GM18909 (cell line): ENCODE results near the gene FARS2.

Experiments used
- ATAC-seq: cut with Tn5 transposase; IDR thresholded peaks from one replicate; pipeline ENCODE4 v1.9.1; 2021; ENCODE audit warnings: mild to moderate bottlenecking; ENCODE audit not compliant: unreplicated experiment, poor library complexity

The FARS2 gene

GRCh38 chr6:5412017-5412416 lies 150.7 kb downstream of the FARS2 start:
- no peak for ATAC-seq

DNA sequence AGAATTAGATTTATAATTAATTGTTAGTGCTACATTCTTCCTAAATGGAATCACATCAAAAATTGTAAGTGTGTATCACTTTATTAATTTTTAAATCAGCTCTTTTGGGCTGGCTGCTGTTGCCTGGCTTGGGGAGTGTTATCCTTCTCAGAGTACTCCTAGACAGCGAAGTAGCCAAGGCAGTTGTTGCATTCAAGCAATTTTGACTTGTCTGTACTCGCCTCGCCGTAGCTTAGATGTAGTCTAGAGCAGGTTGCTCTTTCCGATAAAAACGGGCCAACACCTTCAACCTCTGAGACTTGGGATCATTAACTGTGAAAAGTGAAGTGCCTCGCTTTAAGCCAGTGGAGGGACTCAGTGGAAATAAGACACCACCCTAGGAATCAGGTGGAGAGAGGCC lies 151.3 kb downstream of the FARS2 start:
- ATAC-seq: no peak

- no peak for ATAC-seq
Observed at GRCh38 chr6:5416250-5416649, 154.9 kb downstream of the FARS2 start.

DNA sequence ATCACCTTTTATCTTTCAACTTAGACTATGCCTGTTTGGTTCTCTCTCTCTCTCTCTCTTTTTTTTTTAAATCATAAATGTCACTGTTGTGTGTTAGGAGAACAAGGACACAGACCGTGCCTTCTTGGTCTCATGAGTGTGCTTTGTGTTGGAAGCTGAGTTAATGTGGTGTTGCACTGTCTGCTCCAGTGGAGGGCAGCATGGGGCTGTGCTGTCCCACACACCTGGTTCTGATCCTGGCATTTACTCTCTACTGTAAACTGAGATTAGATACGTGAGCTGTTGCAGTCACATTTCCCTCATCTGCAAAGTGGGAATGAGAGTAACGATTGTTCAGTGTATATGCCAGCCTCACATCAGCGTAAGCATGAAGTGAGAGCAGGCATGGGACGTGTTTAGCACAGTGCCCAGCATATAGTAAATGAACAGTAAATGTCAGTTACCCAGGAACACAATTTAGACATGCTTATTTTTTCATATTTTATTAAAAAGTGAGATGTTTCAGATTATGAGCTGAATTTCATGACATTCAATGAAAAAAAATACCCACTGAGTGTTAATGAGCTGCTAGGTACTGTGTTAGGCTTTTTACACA lies 161.1 kb downstream of the FARS2 start:
- ATAC-seq: no peak

- no peak for ATAC-seq
Observed at GRCh38 chr6:5423251-5423650, 161.9 kb downstream of the FARS2 start.

GRCh38 chr6:5424726-5425125 lies 163.4 kb downstream of the FARS2 start:
- ATAC-seq: no peak

DNA sequence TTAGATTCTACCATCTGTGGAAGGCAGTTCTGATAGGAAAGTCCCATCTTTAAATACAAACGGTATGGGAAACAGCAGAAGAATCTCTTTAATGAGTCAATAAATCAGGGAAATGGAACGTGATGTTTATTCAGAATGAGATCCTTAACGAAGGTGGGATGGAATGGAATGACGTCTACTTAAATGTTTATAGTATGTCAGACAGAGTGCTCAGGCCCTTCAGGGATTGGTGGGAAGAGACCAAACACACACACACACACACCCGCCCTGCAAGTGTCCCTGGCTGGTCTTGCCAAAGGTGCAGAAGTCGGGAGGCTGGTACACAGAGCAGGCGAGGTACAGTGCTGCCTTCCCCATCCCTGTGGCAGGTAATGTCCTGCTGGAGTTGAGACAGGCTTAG lies 164.0 kb downstream of the FARS2 start:
- ATAC-seq: no peak

DNA sequence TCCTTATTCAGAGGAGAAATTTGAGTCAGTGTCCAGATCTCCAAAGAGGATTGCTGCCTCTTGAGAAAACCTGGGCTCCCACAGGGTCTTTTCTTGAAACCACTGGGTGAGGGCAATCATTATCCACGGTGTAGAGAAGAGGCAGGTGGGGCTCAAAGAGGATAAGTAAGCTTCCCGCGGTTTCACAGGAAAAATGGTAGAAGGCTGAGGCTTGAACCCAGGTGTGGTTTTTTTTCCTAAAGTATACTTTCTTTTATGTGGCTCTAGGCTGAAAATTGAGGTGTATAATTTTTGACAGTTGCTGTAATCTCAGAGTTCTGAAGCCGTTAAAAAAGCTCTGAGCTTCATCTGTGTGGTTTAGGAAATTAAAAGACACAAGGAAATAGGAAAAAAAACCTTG lies 164.5 kb downstream of the FARS2 start:
- no peak for ATAC-seq

DNA sequence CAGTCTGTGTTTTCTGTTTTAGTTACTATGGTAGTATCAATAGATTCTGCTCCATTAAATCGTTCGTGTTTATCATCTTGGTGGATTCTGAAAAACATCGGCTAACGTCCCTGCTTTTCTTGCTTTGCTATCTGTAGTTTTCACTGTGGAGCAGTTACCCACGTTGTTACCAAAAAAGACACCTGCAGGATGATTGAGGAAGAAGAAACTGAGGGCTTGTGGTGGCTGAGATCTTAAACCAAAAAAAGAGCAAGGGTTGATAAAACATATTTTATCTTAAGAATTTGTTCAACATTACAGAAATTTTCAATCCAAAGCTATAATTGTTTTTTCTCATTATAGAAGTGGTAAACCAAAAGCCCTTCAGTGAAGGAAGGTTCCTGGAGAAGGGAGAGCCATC lies 166.3 kb downstream of the FARS2 start:
- no peak for ATAC-seq

DNA sequence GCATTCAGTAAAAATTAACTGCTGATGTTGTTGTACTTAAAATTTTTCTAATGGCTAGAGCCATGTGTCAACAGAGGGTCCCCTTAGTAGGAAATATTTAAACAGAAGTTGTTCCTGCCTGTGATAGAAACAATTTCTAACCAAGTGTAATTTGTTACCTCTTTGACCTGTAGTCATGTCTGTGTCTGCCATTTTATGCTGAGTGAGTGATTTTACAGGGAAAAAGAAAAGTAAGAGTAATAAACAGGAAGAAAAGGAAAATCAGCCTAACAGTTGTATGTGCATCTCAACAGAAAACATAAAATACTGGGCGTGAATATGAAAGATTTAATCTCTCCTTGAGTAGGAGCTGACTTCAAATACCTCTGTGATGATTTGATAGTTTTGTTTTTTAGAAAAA lies 172.0 kb downstream of the FARS2 start:
- no peak for ATAC-seq

DNA sequence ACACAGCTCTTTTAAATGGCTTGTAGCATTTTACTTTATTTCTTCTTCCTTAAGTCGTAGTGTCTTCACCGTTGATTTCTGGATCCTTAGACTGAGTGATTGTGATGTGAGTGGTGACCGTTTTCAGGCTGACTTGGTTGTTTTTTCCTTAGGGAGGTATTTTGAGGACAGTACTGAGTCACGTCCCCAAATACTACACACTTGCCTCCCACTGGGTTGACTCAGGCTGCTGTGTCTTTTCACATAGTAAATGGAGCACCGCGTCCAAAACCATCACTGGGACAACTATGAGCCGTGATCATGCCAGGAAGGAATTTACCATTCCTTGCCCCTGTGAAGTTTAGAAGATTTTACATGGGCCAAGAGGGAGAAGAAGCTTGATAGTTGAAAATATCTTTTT lies 174.1 kb downstream of the FARS2 start:
- ATAC-seq: no peak

DNA sequence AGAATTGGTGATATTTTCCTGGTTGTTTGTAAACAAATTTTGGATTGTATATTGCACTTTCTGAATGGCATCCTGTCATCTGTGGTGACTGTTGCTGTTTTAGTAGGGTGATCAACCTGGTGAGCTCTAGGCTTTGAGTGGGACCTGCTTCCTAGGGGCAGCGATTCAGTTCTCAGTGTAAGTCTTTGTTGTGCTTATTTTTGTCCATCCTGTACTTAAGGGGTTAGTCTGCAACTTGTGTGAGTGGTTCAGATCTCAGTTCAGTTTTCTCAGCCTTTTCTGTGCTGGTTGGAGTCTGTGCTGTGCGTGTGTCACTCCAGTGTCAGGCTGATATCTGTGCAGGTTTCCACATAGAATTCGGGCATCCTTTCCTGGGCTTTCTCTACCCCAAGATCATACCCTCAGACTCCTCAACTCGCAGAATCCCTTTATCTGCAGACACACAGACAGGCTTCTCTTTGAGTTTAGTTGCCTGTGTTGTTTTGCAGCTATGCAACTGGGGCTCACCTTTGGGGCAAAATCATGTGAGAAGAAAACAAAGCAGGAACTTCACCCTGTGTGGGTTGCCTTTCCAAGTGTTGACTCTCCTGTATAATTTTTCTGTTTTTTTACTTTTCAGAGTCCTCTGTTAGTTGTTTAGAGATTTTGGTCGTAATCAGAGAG lies 177.7 kb downstream of the FARS2 start:
- ATAC-seq: no peak

DNA sequence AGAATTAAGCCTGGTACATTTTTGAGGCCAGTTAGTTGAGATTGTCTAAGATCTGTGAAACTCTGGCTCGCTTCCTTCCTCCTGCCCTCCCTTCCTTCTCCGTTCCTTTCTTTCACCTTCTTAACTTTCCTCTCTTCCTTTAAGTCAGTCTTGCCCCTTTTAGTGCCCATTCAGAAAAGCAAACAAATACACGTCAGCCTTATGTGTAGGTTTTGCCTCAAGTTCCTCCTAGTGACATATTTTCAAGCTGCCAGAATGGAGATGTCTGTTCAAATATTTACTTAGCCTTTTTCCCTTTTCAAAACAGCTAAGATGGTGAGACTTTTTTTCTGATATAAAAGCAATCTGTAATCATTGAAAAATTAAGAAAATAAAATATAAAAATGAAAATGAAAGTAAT lies 178.4 kb downstream of the FARS2 start:
- ATAC-seq: no peak

DNA sequence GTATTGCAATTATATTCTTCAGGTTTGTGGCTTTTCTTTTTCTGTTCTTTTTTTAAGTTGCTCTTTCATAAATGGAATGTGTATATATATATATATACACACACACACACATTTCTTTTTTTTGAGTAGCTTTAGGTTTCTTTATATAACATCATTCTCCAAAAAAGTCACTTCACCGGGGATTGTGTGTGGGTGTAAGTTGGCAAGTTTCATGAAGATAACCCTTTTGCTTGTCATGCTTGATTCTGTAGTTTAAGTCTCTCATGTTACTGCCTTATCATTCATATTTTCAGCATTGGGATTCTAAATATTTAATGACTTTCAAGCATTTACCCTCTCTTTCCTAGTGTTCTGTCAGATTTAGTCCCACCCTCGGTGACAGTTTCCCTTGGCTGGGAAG lies 181.0 kb downstream of the FARS2 start:
- ATAC-seq: no peak

DNA sequence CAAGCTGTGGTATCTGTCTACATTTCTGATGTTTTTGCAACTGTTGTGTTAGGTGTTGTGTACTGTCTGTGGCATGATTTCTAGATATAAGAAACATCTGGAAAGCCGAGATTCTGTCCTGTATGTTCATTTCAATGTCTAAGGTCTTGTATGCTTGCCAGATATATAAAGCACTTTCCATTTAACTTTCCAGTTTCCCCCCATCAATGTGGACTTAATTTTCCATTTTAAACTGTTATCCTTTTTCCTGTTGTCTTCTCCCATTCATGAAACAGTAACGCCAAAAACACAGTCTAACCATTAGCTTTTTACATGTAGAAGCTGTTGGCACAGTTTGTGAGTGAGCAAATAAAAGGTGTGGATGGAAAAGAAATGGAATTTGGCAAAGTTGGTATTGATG lies 181.6 kb downstream of the FARS2 start:
- no peak for ATAC-seq

DNA sequence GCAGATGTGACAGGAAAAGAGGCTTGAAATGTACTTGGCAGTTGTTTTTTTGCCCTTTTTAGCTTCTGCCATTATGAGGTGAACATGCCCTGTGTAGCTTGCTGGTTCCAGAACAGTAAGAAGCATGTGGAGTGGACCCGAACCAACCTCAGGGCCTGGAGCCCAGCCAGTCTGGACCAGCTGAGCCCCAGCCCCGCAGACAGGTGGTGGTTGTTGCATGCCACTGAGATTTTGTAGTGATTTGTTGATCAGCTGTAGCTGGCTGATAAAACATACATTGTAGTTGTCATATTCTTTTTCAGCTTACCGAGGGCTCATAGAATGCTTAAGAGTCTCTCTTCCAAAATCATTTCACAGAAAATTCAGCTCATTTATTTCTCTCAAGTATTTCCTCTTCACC lies 182.2 kb downstream of the FARS2 start:
- no peak for ATAC-seq

GRCh38 chr6:5446362-5447075 lies 185.2 kb downstream of the FARS2 start:
- no peak for ATAC-seq

GRCh38 chr6:5447921-5448320 lies 186.6 kb downstream of the FARS2 start:
- no peak for ATAC-seq

DNA sequence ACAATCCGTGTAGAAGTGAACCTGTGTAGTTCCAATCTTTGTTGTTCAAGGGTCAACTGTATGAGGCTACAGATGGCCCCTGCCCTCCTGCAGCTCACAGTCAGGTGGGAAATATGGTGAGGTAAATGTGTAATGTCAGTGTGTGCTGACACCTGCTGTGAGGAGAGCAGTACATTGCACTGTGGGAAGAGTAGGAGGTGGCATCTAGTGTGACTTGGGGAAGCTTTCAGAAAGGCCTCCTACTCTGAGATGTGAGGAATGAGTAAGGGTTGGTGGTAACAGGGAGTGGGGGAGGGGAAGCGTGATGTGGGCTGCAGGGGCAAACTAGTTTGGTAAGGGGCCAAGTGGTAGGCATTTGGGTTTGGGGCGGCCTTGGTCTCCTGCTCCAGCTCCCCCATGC lies 188.8 kb downstream of the FARS2 start:
- ATAC-seq: no peak

DNA sequence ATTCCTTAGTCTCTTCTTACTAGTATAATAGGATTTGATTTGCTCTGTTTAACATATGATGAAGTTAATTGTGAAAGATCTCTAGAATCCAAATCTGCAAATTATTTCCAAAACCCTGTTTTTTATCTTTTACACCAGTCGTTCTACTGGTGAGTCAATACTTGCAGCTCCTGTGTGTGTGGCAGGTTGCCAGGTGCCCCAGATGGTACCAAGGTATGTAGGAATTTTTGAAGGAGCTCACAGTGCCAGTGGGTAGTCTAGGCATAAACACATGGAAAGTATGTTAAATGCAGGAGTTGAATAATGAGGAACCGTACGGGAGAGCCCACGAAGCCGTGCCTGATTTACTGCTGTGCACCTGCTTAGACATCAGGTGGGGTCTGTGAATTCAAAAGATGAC lies 192.2 kb downstream of the FARS2 start:
- no peak for ATAC-seq

GRCh38 chr6:5455142-5455541 lies 193.8 kb downstream of the FARS2 start:
- no peak for ATAC-seq

GRCh38 chr6:5457041-5457440 lies 195.7 kb downstream of the FARS2 start:
- no peak for ATAC-seq
